Measurements from ENCODE around the gene MAPRE3.

The MAPRE3 gene

DNA sequence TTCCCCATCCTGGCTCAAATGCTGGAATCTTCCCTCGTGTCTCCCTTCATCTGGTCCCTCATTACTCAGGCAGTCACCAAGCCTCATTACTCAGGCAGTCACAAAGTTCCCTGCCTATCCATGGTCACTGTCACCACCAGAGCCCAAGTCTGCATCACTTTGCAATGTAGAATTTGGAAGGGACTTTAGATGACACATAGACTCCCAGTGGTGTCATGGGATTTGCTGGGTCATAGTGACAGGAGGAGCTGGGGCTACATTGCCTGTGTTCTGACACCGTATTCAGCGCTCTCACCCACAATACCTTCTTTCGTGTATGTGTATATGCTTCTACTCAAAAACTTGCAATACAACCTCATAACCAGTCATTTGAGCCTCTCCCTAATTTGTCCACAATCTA lies 105.9 kb downstream of the MAPRE3 start:
- Histone ChIP-seq H3K27ac (peak overlapping the region in 9 of 11 experiments; percentile 81 to 93 (median 91); a peak in 18 of 22 replicates), H4K20me1 (no peaks in the 10 kb centered on the region), H3K27me3 (no peaks in the 10 kb centered on the region), H3K9me3 (replicated peaks in 1 of 11) (no peaks in the 10 kb centered on the region), H3K9ac (peak overlapping the region in 6 of 11 experiments; percentile 55 to 72 (median 68); a peak in 10 of 22 replicates), H3K4me1 (peaks cover 70 to 94% (median 78%) of the 10 kb centered on the region in 10 experiments), H3K36me3 (peaks cover 0 to 7% (median 0%) of the 10 kb centered on the region in 11 experiments; a peak in 5 of 22 replicates), H3K4me2 (peak overlapping the region; percentile 93 to 100 (median 99)), H3K4me3 (no peak overlapping the region)
- no peak for TF ChIP-seq Cebpa-rat (IDR thresholded peaks at IDR 0.05)

Data from BLaER1 treated with 17β-estradiol and CSF1 and Interleukin-3, amounts not matched to agents 10 nM and 100 nM (cell line).